Uterus (tissue), 2 donors: ENCODE results near the gene SMCO1.

Experiments used
- CTCF ChIP-seq, 4 experiments: fragments of 200-600 bp in 2 of 4; fragments of 450-650 bp in 2 of 4; sonication (generic) in 2 of 4; IDR thresholded peaks; one replicate each; pipeline ENCODE4 v1.5.1; 2016 to 2019; ENCODE audit warnings: antibody characterized with exemption in 4 of 4, mild to moderate bottlenecking in 2 of 4, moderate library complexity in 1 of 4
- POLR2A ChIP-seq, 2 donors: fragments of 450-650 bp; IDR thresholded peaks; one replicate each; pipeline ENCODE4 v1.6.1; 2016; ENCODE audit warnings: antibody characterized with exemption in 2 of 2, mild to moderate bottlenecking in 1 of 2, moderate library complexity in 1 of 2

DNA sequence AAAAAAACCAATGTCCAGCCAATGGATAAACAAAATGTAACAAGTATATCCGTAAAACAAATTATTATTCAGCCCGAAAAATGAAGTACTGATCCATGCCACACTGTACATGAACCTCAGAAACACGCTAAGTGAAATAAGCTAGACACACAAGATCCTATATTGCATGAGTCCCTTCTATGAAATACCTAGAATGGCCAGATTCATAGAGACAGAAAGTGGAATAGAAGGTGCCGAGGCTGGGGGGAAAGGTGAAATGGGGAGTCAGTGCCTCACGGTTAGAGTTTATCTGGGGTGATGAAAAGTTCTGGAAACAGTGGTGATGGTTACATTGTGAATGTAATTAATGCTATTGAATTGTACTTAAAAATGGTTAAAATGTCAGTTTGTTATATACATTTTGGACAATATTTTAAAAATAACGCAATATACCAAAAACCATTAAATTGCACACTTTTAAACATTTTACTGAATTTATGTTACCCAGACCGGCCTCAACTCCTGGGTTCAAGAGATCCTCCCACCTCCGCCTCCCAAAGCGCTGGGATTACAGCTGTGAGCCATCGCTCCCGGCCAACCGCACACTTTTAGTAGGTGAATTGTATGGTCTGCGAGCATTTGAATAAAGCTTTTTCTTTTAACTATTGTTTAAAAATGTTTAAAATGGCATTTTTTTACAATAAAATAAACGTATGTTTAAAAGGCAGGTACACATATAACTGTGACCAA, 13.7 kb downstream of the SMCO1 start:
- no peak for TF ChIP-seq CTCF (IDR thresholded peaks at IDR 0.05)
- TF ChIP-seq POLR2A (IDR thresholded peaks at IDR 0.05): no peak
